CD4-positive, alpha-beta T cell treated with Interleukin-4 for 1 hour (primary cell): Measurements from ENCODE around the gene KLHL14.
"Not testable (repeated sequence)": the region's sequence is repeated elsewhere in the genome, so short reads cannot be mapped to it uniquely, and the experiment has no call there.

Experiments
- DNase-seq, 2 donors: peaks; one replicate each; pipeline ENCODE4 v3.0.0-alpha.2; 2020 to 2022

Gene KLHL14

DNA sequence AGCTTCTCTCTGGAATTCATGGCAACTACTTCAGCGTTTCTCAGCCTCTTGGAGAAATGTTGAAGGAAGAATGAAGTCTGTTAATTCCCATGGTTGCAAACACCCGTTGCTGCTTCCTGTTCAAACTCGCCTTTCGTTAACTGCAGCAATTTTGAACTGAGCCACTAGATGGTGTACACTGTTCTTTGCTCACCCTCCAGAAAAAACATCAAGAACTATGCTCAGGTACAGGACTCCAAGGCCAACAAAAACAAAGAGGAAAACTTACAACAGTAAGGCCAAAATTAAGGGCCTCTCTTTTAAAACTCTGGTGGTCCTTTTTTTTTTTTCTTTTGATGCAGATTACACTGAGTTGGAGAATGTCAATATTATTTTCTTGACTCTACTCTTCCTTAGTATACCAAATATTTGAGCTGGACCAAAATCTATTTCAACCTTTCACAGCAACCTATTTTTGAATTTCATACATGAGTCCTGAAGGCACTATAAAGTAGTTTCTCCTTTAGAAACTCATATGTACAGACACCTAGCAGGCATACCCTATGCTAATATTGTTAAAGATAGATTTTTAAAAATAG, 58.2 kb downstream of the KLHL14 start:
- DNase-seq = peak; percentile 13 to 32

DNA sequence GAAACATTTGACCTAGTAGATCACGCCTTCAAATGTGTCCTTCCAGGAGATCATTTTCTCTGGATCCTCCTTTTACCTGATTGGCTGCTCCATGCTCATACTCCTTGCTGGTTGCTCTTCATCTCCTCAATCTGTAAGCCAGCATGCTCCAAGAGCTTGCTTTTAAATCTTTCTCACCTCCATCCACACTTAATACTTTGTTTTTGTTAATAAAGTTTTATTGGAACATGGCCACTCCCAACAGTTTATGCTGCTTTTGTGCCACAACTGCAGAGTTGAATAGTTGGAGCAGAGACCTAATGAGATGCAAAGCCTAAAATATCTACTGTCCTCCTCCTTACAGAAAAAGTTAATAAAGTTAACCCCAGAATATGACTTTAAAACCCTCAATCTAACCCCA, 60.0 kb downstream of the KLHL14 start:
- no peak for DNase-seq

DNA sequence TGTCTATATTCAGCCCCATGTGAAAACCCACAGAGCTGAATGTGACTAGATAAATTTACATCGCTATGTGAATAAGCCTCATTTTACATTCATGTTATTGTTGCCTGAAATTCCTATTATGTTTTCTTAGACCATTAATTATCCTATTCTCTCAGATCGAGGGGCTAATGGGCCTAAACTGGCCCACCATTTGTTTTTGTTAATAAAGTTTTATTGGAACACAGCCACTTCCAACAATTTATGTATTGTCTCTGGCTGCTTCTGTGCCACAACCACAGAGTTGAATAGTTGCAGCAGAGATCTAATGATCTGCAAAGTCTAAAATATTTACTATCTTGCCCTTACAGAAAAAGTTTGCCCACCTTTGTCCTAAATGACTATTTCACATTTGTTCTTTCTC, 61.0 kb downstream of the KLHL14 start:
- DNase-seq = no peak

DNA sequence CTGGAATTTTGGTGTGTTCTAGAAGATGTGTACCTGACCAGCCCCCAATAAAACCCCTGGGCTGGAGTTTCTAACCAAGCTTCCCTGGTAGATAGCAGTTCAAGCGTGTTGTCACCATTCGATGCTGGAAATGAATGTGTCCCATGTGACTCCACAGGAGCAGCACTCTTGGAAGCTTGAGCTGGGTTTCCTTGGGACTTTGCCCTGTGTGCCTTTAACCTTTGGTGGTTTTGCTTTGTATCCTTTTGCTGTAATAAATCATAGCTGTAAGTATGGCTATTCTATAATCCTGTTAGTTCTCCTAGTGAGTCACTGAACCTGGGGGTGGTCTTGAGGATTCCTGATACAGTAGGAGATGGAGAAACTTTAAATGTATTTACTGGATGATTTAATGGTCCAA, 65.2 kb downstream of the KLHL14 start:
- no peak for DNase-seq

DNA sequence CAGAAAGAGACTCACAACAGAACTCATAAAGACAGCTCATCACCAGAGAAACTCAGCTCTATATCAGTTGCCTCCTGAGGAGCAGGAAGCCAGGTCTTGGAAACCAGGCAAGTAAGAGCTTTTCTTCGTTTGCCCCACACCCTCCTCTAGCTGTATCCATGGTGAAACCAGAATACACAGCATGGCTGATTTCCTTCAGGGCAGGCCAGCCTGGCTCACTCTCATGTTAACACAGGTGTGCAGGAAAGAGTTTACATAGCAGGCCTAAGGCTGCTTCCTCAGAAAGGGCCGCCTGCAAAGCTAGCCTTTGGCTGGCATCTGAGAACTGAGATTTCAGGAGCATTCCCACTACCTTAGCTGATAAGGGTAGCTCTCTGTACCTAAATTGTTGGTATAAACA, 65.7 kb downstream of the KLHL14 start:
- no peak for DNase-seq

DNA sequence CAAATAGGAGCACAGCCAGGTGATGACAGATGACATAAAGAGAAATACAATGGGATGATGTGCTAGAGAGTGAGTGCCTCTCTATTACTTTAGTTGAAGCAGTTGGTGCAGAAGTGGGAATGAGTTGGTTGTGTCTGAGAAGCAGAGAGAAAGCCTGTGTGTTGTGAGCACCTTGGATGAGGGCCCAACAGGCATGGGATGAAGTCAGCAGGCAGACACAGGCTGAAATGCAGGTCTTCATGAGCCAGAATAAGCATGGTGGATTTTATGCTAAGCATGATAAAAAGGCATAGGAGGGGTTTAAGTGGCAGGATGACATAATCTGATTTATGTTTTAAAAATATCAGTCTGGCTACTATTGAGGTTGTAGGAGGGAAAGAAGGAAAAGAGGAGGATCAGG, 71.5 kb downstream of the KLHL14 start:
- no peak for DNase-seq

DNA sequence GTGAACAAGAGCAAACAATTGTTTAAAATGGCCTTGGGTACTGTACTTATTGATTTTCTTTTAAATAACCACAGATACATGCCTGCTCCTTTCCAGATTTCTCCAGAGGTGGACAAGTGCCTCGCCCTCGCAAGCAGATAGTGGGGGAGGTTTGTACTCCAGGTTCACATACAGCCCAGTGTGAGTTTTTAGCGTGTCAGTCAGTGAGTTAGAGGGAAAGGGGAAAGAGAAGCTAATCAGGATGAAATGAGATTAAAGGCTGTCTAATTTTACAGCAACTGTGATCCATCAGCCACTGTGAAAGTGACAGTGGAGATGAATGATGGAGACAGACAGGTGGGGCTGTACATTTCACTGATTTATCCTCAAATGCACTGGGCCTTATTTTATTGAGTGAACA, 74.7 kb downstream of the KLHL14 start:
- no peak for DNase-seq

DNA sequence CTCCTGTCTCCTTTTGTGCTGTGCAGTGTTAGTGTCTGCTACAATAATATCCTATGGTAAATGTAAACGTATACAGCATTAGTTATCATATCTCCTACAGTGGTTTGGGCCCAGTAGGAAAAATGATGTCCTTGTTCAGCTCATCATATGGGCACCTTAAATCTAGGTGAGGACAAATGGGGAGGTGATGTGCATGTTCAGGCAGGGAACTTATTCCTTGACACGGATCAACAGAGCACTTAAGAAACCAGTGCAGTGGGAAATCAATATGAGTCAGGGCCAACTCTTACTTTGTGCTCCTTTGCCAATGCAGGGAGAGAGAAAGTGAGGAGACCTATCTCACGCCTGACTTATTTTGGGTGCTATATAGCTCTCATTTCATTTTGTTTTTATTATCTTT, 76.4 kb downstream of the KLHL14 start:
- no peak for DNase-seq

DNA sequence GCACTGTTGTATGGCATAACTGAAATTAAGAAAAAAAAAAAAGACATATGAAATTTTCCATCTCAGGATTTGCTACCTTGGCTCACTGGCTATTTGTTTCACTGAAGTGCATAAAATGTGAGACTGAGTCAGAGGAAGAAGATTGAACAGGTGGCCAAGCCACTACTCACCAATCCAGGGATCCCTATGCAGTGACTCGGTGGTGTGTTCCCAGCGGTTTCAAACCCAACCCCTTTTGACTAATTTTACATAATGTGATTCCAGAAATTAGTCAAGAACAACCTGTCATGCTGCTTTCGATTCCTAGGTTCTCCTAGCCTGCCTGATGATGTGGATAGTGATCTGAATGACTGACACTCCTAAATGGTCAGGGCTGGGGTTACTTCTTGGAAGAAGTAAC, 77.3 kb downstream of the KLHL14 start:
- no peak for DNase-seq

DNA sequence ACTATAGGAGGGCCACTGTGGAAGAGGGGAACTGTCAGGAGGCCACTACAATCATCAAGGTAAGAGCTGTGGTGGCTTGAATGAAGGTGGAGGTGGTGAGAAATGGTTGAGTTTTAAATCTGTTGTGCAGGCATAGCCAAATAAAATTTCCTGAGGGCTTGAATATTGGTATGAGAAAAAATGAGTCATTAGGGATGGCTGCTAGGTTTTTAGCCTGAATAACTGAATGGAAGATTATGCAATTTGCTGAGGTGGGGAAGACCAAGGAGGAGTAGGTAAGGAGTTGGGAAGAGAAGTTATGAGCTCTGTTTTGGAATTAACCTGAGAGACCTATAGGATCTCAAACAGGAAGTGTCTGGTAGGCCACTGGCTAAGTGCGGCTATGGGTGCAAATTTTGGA, 84.0 kb downstream of the KLHL14 start:
- no peak for DNase-seq

DNA sequence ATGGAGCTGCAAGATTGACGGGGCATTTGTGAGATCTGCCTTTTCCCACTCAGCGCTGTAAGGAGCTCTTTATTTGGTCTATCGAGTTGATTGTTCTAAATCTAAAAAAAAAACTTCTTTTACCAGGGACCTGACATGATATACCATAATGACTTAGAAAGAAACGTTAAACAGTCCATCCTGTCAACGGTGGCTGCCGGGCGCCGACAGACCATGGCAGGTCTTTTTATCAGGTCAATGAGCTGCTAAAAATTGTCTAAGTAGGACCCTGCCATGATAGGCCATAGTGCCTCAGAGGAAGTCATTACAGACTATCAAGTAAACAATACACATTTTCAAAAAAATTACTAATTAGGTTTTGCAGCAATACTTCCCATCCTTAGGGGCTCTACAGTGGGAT, 87.9 kb downstream of the KLHL14 start:
- DNase-seq = no peak

DNA sequence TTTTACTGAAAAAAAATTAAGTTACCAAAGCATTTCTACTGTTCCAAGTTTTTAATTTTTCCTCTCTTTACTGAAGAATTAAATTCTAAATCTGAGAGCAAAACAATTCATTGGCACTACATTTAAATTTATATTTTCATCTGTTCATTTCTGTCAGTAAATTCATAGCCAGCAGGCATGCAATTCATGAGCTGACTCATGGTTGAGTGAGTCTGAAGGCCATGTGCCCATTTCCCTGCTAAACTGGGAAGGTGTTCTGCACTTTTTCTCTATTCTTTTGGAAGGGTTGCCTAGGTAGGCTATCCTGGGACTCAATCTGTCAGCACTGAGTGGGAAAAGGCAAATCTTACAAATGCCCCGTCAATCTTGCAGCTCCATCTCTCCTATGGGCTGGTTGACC, 88.7 kb downstream of the KLHL14 start:
- DNase-seq = no peak

DNA sequence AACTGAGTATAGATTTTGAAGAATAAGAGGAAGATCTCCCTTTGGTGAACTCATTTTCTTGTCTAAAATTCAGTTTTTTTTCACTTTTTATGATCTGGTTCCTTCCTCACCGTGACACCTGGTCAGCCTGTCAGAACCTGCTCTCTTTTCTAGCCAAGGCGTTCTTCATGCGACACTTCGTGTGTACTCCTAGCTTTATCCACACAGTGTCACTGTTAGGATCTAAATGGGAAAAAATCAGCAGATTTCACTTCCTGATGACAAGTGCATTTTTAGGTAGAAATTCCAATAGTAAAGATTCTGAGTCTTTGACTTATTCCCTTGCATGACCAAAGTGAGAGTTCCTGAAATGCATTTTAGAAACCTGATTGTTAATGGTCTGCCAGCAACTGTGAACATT, 89.8 kb downstream of the KLHL14 start:
- DNase-seq = no peak

DNA sequence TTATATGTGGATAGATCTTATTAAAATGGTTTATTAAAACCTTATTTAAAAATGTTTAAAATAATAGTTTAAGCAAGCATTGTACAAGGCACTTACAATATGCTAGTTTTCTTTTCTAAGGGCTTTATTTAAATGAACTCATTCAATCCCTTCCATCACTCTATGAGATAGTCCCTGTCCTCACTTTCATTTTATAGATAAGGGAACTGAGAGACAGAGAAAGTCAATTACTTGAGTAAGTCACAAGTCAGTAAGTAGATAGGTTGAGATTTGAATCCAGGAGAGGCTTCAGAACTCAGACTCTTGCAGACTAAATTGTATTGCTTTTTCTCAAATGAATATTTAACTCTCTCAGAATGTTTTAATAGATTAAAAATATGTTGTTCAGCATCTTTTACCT, 95.2 kb downstream of the KLHL14 start:
- DNase-seq = no peak

DNA sequence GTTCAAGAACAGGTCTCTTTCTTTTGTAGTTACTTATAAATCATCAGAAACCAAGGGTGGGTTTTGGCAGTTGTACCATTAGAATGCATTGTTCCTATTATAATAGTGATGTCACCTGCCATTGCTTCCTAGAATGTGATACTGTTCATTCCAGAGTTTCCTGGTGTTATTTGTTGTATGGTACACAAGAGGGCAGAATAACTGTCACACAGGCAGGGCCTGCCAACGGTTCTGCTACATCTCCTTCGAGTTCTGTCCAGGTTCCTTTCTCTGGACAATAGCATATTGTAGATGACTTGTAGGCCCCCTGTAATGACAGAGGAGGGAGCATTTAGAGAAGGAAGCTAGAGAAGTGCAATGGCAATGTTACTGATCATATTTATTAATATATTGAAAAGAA, 98.3 kb downstream of the KLHL14 start:
- no peak for DNase-seq

DNA sequence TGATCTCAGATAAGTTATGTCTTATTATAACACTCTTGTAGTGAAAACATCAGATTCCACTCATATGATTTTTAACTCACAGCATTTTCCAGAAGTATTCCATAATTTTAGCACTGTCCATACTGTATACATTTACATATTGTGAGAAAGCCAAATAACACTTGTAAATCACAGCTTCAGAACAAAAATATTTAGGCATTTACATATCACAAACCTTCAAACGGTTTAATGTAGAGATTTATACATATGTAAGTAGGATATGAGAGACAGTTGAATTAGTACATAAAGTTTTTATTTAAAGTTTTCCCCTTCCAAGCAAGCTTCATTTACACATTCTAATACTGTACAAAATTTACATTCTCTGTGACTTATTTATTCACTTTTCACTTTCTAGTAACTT, 100.4 kb downstream of the KLHL14 start:
- no peak for DNase-seq

DNA sequence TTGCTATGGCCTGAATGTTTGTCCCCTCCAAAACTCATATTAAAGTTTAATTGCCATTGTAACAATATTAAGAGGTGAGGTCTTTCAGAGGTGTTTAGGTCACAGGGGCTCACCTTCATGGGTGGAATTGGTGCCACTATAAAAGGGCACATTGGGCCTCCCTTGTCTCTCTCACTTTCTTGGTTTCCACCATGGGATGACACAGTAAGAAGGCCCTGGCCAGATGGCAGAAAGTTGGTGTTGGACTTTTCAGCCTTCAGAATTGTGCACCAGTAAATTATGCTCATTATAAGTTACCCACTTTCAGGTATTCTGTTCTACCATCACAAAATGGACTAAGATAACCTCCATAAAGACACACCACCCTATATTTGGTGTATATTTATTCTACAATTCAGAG, 102.1 kb downstream of the KLHL14 start:
- DNase-seq = no peak

DNA sequence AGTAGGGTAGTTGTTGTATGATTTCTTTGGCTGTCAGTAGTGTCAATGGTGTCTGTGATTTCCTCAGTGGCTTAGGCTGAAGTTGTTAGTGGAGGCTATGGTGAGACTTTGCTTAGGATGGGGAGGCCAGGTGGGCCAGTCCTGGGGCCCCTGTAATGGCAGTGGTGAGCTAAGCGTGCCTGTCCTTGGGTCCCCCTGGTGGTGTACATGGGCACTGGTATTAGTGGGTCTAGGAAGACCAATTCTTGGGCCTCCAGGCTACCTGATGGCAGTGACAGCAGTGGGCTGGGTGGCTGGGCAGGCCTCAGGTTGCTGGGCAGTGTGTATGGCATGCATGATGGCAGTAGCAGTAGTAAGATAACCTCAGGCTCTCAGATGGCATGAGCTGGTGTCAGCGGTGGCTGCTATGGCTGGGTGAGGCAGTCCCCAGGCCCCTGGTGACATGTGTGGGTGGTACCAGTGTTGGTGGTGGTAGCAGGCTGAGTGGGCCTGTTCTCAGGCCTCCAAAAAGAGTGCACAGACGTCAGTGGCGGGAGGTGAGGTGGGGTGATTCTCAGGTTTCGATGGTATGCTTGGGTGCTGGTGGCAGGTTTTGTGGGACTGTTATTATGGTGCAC, 103.2 kb downstream of the KLHL14 start:
- no peak for DNase-seq

DNA sequence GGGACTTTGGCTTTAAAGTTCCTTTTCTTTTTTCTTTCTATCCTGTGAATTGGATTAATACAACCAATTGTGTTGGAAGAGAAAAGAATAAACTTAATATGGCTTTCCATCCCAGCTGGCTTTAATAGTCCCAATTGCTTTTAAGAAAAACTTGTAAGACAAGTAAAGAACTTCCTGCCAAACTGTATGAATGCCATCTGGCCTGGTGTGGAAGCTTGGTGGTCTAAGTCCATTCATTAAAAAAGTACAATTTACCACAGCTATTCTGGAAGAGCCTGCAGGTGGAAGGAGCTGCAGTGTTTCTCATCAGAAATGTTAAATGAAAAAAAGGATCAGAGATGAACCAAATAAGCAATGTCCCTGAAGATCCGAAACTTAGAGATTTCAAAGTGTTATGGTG, 103.9 kb downstream of the KLHL14 start:
- no peak for DNase-seq

DNA sequence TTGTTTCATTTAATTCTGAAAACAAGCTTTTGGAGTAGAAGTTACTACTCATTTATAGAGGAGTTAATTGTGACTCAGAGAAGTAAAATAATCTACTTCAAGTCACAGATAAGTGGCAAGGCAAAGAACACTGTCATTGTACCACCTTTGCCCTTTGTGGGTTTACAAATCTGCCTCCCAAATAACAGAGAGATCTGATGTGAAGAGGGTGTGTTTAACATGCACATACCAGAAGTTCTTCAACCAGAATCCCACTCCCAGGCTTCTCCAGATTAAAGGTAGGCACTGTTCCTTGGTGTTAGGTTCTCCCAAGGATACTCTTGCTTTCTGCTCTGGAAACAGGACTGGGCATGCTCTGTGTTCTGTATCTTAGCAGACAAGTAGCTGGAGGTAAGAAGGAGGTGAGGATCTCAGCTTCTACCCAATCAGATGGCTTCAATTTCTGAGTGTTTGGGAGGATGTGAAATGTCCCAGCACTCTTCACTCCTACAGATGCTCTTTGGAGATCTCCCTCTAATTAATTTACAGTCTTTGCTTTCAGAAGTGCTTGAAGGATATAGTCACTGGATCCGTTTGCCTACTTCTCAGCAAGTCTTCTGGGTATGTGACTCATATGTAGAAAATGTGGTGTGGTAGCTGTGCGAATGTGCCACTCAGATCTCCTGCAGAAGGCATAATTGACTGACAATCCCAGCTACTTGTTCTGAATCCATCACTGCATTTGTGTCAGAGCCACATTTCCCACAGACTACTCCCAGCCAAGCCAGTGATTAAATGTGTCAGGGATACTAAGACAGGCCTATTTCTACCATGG, 111.1 kb downstream of the KLHL14 start:
- DNase-seq = no peak

DNA sequence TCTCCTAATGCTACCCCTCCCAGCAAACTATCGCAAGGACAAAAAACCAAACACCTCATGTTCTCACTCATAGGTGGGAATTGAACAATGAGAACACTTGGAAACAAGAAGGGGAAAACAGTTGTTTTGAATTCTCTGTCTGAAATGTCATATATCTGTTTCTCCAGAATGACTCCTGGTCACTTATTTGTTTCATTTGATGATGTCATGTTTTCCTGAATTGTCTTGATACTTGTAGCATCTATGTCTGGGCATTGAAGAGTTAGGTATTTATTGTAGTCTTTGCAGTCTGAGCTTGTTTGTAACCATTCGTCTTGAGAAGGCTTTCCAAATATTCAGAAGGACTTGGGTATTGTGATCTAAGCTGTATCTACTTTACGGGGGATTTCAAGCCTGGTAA, 118.3 kb downstream of the KLHL14 start:
- DNase-seq = not testable (repeated sequence)

DNA sequence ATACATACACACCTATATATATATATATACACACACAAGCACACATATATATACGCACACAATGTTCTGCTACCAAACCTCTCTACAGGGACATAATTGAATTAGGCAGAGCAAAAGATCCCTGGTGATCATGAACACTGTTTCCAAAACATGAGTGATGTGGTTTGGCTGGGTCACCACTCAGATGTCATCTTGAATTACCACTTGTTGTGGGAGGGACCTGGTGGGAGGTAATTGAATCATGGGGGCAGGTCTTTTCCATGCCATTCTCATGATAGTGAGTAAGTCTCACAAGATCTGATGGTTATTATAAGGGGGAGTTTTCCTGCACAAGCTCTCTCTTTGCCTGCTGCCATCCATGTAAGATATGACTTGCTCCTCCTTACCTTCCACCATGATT, 135.2 kb downstream of the KLHL14 start:
- not testable (repeated sequence) for DNase-seq

DNA sequence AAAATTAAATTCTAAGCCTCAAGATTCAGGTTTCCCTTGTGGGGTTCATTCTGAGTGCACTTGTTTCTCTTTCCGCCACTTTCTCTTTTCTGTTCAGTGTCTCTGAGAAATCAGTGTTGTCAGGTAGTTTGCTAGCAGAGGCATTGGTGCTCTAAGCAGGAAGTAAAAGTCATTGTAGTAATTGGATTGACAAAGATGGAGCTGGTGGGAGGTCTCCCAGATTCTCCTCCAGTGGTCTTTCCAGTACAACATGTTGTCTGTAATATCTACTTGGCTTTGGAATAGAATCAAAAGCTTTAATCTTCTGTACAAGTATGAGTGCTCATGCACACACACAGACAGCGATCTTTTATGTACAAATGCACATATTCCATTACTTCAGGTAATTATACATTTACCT, 135.6 kb downstream of the KLHL14 start:
- no peak for DNase-seq

DNA sequence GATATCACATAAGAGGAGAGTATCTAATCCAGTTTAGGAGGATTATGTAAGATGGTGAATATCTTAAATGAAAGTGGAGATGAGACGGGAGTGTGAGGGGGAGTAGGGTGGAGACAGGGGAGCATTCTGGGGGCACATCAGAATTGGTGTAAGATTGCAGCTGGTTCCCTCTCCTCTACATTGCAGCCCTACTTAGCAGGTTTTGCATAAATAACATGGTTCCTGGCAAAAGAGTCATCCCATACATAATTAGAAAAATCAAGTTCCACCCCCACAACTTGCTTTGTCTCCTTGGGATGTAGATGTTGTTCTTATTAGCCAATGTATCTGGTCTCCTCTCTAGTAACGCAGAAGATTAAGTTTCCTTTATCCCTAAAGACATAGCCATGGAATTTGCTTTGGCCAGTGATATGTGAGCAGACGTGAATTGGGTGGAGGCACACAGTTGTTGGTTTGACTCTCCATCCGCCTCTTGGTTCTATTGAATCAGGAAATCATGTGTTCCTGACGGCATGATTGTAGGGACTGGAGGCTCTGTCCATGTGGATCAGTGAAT, 137.9 kb downstream of the KLHL14 start:
- DNase-seq = no peak
